A673 (cell line): ENCODE data around the gene CCDC9B.

Experiments
- EZH2 ChIP-seq: fragments of 200-600 bp; sonication (generic); IDR thresholded peaks from 2 replicates; pipeline ENCODE4 v1.6.1; 2017; ENCODE audit warnings: borderline replicate concordance, low read depth, mild to moderate bottlenecking, mixed read lengths, antibody characterized with exemption, low read length; ENCODE audit not compliant: poor library complexity, severe bottlenecking
- TF ChIP-seq, protein P1 (sequence below): fragments of 300-800, 200-600 bp; sonication (generic); conservative IDR thresholded peaks from 2 replicates; pipeline ENCODE4 v1.5.1; 2017; ENCODE audit warnings: low read depth, mild to moderate bottlenecking, antibody characterized with exemption, low read length, moderate library complexity, mixed read lengths

DNA sequence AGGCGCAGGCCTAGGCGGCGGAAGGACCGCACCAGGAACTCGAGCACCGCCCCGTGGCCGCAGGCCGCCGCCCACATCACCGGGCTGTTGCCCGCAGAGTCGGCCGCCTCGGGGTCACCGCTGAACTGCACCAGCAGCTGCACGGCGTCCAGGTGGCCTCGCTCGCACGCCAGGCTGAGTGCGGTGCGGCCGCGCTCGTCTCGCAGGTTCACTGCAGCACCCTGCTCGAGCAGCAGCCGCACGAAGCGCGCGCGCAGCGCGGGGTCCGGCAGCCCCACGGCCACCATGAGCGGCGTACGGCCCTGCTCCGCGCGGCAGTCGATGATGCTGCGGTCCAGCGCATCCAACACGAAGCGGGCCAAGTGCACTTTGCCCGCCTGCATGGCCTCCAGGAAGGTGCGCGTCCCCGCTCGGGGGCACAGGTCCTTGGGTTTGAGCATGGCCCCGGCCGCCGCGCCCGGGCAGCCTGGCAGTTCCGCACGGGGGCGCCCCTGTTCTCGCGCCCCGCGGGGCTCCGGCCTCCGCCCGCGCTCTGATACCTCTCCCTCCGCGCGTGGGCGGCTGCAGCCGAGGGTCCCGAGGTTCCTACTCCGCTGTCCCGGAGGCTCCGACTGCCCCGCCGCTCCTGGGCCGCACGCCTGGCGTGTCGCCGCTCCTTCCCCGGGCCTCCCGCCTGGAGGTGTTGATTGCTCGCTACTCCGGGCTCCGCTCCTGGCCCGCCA lies 58.4 kb downstream of the CCDC9B start:
- no peak for TF ChIP-seq EZH2
- TF ChIP-seq, protein P1, sequence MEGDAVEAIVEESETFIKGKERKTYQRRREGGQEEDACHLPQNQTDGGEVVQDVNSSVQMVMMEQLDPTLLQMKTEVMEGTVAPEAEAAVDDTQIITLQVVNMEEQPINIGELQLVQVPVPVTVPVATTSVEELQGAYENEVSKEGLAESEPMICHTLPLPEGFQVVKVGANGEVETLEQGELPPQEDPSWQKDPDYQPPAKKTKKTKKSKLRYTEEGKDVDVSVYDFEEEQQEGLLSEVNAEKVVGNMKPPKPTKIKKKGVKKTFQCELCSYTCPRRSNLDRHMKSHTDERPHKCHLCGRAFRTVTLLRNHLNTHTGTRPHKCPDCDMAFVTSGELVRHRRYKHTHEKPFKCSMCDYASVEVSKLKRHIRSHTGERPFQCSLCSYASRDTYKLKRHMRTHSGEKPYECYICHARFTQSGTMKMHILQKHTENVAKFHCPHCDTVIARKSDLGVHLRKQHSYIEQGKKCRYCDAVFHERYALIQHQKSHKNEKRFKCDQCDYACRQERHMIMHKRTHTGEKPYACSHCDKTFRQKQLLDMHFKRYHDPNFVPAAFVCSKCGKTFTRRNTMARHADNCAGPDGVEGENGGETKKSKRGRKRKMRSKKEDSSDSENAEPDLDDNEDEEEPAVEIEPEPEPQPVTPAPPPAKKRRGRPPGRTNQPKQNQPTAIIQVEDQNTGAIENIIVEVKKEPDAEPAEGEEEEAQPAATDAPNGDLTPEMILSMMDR: peak; percentile 57
